ENCODE results near the gene PKD2.

- TF ChIP-seq CTCF (IDR thresholded peaks at IDR 0.05 in 8 of 11, conservative IDR thresholded peaks at IDR 0.05 in 3 of 11) = no peak
- no peak for TF ChIP-seq POLR2A (IDR thresholded peaks at IDR 0.05)
- TF ChIP-seq POLR2AphosphoS5 (IDR thresholded peaks at IDR 0.05) = no peak
Measured at GRCh38 chr4:88097301-88097700, 89.9 kb downstream of the PKD2 start.

Data from spleen (tissue), 7 donors.